GM21717 (cell line): ENCODE results near the gene GRID1.

Experiments used
- ATAC-seq: cut with Tn5 transposase; IDR thresholded peaks from one replicate; pipeline ENCODE4 v1.9.1; 2021; ENCODE audit warnings: mild to moderate bottlenecking, moderate library complexity; ENCODE audit not compliant: unreplicated experiment

GRID1 gene

DNA sequence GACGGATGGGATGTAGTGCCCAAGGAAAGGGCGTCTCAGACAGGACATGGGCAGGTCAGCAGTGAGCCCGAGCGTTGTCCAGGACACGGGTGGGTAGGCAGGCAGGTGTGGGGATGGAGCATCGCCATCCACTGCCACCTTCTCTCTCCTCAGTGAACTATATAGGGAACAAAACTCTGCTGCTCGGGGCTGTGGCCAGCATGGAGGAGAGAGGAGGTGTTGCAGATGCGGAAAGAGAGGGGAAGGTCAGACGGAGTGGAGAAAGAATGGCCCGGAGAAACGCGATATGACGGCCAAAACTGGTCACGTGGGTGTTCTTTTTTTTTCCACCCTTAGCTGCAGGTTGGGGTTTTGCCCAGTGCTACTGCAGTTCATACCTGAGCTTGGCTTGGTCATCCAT lies 71.2 kb downstream of the GRID1 start:
- no peak for ATAC-seq

DNA sequence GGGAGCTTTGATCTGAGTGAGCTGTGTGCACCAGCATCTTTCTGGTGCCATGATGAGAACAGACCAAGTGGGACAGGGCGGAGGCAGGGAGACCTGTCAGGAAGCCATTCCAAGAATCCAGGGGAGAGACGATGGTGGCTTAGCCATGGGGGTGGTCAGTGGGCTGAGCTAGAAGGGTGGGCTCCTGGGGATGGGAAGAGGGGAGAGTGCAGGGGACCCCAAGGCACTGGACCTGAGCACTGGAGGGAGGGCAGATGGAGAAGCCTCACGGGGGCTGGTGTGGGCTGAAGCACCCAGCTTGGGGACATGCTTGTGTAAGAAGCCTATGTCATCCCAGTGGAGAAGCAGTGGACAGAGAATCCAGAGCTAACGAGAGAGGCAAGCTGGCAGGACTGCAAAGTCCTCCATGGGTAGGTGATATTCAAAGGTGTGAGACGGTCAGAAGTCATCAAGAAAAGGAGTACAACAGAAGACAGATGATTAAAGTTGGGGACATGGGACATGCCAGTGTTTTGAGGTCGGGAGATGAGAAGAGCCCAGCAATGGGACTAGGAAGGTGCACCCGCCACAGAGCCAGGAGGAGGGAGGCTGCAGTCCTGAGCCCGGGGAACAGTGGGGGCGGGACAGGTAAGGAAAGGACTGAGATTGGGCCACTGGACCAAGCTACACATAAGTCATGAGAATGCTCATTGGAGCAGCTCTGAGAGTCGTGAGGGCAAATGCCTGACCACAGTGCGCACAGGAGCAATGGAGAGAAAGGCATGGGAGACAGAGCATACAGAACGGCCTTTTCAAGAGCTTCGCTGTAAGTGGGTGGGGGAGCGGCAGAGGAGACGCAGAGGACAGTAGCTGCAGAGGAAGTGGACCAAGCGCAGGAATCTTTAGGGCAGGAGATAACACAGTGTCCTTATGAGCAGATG lies 72.0 kb downstream of the GRID1 start:
- no peak for ATAC-seq

DNA sequence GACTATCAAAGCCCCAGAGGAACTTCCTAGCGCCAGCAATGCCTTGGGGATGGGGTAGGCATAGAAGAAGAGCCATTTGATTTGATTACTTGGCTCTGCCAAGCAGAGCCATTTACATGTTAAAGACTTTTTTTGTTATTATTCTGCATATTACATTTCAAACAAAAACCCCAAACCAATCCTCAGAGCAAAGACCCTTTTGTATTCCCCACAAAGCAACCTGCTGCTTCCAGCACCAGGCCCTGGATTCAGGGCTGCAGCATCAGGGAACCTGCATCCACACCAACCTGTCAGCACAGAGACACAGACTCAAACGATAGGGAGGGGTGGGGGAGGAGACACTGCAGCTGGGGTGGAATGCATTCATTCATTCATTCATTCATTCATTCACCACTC lies 73.2 kb downstream of the GRID1 start:
- ATAC-seq = no peak

DNA sequence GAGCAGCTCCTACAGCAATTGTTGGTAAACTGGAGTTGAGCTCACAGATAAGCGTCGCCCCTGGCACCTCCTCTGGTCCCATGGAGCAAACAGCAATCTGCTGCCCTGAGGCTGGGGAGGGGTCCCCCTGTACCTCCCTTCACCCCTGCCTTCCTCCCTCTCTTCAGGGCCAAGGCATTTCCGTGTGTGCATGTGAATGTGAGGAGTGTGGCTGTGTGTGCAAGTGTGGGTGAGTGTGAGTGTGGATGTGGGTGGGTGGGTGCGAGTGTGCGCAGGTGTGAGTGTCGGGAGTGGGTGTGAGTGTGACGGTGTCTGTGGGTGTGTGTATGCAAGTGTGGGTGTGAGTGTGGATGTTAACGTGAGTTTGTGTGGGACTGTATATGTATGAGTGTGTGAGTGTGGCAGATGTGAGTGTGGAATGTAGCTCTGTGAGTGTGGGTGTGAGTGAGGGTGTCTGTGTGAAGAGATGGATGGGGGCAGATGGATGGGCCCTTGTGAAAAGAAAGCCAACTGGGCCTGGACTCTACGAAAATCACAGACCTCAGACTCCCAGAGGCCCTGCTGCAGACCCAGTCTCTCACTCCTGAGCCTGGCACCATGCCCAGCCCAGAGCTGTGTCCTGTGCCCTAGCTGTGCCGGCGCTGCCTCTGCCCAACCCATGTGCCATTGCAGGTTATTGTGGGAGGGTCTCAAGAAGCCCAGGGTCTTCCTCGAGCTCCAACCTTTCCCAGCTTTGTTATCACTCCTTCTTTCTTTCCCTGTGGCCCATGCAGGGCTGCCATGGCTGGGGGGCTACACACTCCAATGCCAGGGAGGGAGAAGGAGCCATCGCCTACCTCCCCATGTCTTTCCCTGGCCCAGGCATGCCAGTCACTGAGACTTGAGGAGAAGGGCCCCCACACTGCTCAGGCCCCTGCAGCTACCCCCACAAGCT lies 73.9 kb downstream of the GRID1 start:
- ATAC-seq = no peak

DNA sequence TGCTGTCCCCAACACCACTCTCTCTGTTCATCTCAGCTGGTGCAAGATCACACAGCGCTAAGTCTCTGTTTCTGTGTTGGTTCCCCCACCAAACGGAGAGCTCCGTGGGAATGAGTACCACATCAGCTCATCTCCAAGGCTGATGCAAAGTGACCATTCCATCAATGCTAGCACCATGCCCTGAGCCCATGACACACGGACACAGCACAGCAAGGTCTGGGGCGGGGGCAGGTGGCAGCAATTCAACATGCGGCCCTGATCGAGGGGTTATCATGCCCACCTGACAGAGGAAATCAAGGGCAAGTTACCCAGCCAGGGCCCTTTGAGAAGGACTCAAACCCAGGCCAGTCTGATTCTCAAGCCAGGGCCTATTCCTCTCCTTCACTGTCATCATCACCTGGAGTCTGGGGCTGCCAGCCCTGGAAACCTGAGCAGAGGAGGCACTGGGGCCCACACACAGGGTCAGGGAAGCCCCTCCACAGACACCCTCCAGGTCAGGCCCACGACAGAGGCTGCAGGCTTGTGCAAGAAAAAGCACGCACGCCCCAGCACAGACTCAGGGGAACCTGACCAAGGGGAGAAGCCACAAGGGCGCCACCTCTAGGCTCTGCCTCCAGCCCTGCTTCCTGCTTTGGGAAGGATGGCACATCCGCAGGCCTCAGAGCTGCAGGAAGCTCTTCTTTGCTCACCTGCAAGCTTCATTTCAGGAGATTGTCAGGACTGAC lies 74.8 kb downstream of the GRID1 start:
- no peak for ATAC-seq

DNA sequence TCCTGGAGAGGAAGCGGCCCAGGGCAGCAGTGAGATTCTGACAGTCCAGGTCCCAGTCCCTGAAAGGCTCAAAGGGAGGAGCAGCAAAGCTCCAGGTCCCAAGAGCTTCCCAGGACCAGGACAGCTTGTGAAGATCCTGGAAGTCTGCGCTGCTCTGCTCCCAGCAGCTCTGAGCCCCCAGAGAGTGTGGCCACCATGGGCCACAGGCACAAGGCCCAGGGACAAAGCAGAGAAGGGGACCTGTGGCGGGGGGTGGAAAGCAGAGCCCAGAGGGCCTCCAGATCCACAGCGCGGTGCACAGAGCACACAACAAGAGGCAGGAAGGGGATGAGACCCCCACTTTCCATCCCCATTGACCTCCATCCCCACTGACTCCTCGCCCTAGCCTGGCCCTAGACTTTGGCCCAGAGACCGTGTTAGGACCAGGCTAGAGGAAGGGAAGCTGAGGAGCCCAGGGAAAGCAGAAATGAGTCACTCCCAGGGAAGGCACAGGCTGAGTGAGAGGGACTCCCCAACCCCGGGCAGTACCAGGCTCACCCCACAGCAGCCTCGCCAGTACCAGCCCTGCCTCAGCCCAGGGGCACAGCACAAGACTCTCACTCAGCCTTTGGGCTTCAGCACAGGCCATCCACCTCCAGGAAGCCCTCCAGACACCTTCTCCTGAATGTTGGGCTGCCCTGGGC lies 75.5 kb downstream of the GRID1 start:
- no peak for ATAC-seq

DNA sequence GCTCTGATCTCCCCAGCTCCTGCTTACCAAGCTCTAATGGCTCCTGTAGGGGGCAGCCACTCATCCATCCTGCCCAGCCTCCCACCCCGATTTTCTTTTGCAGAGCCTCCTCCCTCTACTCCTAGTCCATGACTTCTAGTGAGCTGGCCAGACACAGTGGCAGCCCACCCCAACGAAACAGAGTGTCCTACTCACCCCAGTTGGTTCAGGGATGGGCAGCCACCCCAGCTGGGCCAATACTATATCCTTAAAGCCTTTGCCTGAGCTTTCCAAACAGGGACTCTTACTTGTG lies 77.1 kb downstream of the GRID1 start:
- no peak for ATAC-seq

DNA sequence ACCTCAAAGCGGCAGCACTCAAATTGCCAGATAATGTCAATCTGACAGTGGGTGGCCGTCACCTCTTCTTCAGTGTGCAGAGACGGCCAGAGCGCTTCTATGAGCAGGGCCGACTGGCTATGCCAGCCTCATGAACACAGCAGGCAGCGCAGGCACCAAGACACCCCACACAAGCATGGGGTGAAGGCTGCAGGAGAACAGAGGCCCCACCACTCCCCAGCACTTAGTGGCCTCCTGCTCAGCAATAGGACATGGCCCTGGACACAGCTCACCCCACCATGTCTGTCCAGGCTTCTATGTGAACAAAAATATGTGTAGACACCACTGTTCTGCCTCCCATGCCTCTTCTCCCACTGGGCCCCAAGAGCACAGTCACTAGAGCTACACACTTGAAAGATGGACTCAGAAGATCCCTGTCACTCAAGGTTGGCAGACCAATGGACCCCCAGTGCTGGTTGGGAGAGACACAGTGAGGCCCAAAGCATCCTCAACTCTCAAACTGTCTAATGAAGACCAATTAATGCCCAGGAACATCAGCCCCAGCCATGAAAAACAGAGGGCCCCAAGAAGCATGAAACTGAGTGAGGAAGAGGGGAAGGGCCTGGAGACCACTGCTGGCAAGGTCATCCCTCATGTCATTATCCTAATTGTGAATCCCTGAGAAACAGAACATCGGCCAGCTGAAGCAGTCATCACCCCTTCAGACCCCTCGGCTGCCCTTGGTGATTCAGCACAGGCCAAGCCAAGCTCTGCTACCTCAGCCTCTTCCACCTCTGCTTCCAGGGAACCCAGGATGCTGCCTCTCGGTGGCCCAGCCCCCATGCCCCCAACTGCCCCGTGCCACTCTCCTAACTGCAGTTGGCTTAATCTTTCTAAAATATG lies 77.7 kb downstream of the GRID1 start:
- ATAC-seq = no peak

DNA sequence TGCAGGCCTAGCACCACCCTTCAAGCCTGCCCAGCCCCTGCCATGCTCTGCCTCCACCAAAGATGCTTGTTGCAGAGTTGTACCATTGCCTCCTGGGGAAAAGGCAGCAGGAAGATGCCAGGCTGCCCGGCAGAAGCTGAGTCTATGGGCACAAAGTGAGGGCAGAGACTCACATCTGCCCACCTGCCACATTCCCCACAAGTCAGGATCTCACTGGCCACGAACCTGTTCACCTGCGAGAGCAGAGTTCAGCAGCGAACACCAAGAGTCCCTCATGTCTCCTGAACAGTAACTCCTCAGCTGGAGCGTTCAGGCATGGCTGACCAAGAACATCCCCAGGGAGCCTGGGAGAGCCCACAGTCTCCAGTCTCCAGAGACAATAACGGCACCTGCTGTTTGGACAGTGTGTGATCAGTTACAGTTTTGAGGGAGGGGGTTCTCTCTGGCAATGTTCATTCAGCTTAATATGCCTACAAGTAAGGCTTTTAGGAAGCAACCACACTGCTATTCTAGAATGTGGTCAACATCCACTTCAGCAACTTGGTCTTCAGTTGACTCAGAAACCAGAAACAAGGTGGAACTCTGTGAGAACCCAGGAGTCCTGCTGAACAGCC lies 78.5 kb downstream of the GRID1 start:
- ATAC-seq = no peak

DNA sequence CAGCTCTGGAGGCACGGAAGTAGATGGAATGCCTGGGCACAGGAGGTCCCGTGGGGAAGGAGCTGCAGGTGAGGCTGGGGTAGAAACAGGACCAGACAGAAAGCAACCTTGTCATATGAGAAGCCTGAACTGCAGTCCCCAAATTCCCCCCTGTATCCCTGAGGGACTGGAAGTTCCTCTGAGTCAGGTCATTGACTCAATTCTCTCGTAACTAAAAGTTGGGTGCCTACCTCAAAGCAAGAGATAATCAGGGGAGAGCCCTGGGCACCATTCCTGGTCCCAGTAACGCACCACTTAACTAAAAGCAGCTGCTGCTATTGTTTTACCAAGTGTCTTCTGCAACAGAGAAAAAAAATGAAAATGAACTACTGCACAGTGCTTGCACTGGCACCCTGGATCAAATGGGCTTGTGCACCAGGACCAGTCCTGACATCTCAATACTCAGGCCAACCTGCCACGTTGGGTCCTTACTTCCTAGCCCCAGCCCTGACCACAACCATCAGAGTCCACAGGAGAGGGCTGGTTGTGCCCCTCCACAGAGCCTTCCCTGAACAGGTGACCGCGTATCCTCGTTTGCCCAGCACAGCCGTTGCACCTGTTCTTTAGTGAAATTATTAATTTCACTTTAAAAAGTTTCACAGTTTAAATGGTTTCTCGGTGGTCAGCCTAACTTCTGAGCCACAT lies 79.3 kb downstream of the GRID1 start:
- no peak for ATAC-seq

DNA sequence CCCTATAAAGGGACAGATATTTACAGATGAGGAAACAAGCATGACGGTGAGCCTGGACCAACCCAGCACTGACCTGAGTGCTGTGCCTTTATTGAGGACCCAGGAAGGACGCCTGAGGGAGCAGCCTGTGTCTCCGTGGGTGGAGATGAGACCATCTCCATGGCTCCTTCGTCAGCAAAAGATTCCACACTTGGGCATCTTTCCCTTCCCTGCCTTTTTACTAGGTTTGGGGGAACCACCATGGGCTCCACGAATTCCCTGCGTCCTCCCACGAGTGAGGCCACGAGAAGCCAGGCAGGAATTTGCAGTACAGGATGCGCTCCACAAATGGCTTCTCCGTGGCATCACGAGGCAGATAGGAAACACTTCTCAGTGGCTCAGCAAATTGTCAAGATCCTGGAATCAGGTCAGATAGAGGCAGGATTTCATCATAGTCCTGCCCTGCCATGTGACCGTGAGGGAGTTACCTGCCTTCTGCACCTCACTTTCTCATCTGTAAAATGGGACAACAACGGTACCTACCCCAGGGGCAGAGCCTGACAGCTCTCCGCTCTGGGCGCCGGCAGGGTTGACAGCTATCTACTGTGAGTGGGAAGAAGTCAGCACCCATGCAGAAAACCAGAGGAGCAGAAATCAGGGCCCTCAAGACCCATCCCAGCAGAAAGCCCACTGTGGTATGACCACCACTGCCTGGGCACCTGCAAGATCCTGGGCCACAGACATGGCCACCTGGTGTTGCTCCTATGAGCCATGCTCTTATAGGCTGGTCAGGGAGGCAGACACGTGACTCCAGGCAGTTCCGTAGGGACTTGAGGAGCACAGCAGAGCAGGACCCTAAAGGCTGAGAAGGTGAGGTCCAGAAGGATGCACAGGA lies 80.1 kb downstream of the GRID1 start:
- ATAC-seq = no peak

DNA sequence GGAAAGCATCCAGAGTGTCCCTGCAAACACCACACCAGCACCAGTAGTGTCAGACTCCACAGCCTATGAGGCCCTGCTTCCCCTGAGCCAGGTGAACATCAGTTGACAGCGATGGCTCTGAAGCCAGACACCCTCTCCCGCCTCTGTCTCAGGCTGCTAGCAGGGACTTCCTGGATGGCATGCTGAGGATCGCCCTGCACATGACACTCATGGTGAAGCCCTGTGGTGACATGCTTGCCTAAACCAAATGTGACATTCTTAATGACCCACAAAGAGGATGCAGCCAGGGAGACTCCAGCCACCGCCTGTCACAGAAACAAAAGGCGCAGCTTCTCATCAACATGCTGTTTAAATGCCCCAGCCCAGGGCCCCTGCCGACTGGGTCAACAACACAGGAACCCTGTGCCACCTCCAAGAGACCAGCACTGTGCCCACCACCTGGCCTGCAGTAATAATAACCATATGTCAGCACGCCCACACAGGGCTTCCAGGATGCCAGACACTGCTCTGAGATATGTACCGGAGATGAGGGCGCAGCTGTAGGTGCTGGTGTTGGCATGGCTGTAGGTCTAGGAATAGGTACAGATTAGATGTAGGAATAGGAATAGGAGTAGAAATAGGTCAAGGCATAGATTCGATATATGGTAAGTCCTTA lies 81.3 kb downstream of the GRID1 start:
- no peak for ATAC-seq

DNA sequence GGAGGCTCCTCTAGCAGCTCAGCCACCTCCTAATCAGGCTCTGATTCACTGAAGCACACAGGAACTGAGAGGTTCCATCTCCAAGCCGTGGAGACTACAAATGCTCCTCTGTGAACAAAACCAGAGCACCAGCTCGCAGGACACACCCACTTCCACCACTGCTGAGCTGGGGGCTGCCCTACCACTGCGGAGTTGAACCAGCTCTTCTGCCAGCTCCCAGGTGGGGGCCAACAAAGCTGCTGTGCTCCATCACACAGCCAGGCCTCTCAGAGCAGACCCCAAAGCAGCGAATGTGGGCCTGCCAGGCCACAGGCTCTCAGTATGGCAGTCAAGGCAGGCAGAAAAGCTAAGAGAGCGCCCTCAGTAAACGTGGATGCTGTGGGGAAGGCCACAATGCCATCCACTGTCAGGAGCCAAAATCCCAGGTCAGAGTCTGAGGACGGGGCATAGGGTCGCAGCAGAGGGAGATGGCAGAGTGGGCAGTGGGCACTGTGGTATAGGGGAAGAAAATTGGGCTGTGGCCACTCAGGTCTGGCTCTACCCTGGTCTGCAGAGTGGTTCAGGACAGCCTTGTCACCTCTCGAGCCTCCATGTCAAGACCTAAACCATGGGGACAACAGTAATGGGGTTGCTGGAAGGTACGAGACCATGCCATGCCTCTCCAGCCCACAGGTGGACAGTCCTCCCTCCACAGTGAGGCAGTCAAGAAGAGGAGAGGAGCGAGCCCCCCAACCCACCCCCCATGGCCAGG lies 82.1 kb downstream of the GRID1 start:
- ATAC-seq = no peak

DNA sequence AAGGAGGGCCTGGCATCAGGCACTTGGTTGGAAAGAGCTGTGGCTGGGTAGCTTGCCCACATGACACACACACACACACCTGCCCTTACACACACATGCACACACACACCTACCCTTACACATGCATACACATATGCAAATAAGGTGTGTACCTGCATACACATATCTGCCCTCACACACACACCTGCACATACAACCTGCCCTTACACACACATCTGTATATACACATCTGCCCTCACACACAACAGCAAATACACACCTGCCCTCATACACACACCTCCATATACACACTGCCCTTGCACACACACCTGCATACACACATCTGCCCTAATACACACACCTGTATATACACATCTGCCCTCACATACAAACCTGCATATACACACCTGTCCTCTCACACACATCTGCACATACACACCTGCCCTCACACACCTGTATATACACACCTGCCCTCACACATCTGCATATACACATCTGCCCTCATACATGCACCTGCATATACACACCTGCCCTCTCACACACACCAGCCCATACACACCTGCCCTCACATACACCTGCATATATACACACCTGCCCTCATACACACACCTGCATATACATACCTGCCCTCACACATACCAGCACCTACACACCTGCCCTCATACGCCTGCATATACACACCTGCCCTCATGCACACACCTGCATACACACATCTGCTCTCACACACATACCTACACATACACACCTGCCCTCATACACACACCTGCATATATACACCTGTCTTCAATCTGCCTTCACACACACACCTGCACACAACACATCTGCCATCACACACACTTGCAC lies 82.9 kb downstream of the GRID1 start:
- ATAC-seq = no peak

DNA sequence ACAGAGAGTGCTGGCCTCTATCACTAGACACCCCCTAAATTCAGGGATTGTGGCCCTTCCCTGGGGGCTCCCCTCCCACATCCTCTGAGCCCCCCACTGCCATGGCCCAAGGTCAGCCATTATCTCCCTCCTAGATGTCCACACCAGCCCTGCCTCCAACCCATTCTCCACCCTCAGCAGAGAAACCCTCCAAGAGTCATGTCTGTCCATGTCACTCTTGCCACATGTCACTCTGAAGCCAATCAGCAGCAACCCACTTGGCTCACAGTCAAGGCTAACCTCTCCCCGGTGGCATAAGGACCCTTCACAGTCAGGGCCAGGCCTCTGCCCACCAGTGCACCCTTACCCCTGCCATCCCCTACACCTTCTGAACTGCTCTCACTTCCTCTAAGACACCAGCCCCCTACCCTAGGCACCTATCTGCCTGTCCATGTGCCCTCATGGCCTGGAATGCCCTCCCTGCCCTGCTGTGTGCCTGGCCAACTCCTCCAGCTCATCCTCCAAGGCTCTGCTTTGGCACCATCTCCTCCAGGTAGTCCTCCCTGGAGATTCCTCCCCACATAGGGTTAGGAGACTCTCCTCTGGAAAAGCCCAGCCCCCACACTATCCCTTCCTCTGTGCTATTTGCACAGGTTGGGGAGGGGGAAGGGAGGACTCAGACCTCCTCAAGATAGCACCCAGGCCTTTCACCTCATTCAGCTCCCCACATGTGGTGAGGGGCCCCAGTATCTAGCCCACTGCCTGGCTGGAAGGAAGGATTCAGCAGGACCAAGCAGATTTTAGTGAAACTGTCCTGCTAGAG lies 83.7 kb downstream of the GRID1 start:
- ATAC-seq = no peak
